Activated CD4-positive, alpha-beta T cell treated with anti-CD3 and anti-CD28 coated beads, Interleukin-2, Interleukin-6, amounts not matched to agents 100 ng/mL and 50 ng/mL, durations not matched to agents 16 hours and 8 hours (primary cell): ENCODE measurements around the gene COX7A2L.
"Not testable (repeated sequence)": the region's sequence is repeated elsewhere in the genome, so short reads cannot be mapped to it uniquely, and the experiment has no call there.

Experiments
- DNase-seq: peaks from one replicate; pipeline ENCODE4 v3.0.0-alpha.2; 2020

COX7A2L gene

DNA sequence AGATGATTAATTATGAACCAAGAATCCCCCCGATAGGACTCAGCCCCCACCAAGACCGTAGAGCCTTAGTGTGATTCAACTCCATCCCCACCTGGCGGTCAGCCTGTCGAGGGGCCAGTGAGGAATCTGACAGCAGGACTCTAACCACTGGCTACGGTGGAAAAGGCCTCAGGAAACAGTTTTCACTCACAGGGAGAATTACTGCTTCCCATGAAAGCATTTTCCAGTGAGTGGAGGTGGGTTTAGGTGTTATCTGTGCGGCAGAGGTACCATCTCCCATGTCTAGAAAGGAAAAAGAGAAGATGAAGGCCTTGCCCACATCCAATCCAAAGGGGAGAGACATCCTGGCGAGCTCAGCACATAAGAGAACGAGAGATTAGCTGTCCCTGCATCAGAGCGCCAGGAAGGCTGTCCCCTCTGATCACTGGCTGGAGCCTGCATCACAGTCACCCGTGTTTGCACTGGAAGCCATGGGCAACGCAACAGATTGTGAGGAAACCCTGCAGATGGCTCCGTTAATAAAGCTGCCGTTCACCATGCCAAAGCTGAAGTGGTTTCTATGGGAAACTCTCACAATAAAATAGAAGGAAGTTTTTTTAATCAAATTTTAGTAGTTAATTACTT lies 22.3 kb downstream of the COX7A2L start:
- no peak for DNase-seq

DNA sequence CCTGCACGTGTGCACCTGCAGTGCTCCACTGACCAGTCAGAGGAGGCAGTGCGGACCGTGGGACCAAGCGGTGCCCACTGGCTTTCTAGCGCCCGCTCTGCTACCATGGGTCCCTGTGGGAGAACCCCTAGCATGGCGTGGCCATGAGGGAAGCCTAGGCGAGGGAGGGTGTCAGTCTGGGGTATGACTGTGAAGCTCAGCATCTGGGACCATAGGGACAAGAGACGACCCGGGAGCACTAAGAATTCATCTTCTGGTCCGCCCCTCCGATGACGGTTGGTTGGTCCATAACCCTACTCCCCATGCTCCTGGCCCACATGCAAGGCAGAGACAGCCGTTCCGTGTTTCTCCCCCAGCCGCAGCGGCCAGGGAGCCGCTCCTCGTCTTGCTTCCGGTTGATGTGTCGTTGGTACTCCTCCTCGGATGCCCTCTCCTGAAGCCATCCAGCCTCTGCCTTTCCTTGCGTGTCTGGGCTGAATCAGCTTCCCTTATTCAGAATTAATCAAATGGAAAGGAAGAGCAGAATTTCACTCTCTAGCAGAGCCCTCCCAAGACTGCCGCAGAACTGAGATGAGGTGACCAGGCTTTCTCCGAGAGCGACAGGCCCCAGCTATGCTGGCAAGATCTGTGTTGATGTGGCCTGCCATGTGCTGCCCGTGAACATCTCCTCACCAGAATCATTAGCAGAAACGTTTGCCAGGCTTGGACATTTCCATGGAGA lies 23.0 kb downstream of the COX7A2L start:
- no peak for DNase-seq

DNA sequence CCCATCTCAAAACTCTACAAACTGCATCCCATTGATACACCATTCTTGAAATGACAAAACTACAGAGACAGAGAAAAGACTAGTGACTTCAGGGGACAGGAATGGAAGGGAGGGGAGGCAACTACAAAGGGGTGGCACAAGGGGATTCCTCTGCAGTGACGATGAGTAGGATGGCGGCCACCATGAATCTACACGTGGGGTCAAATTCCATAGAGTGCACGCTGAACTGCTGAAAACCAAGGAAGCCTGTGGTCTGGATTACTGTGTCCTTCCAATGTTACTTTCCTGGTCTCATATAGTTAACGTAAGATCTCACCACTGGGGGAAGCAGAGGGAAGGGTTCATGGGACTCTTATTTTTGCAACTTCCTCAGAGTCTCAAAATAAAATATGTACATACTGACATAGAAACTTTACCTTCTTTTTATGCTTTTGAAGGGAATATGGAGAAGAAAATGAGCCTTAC lies 23.6 kb downstream of the COX7A2L start:
- no peak for DNase-seq

DNA sequence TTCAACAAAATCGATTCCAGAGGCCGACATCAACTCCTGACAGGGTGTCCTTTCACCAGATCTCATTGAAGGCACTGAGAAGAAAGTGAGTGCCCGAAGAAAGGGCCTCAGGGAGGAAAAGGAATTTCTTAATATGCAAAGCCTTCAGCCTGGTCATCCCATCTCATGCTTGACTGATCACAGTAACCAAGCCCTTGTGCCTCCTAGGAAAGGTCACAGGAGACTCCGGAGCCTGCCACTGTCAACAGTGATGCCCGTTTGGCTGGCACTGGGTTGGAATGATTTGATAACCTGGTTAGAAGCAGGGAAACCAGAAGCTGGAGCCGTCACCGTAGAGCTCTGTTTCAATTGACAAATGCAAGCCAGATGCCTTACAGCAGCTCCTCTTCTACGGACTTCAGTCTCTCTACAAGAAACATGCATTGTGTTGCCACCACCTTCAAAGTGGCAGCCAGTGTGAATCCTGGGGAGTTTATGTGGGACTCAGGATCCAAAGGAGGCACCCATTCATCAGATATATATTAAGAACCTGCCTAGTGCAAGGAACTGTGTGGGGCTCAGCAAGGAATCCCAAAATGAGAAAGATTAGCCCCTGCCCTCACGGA lies 24.6 kb downstream of the COX7A2L start:
- DNase-seq = no peak

GRCh38 chr2:42335514-42336104 lies 25.4 kb downstream of the COX7A2L start:
- DNase-seq = no peak

GRCh38 chr2:42334865-42335264 lies 26.2 kb downstream of the COX7A2L start:
- DNase-seq = not testable (repeated sequence)

GRCh38 chr2:42334220-42334619 lies 26.8 kb downstream of the COX7A2L start:
- no peak for DNase-seq

DNA sequence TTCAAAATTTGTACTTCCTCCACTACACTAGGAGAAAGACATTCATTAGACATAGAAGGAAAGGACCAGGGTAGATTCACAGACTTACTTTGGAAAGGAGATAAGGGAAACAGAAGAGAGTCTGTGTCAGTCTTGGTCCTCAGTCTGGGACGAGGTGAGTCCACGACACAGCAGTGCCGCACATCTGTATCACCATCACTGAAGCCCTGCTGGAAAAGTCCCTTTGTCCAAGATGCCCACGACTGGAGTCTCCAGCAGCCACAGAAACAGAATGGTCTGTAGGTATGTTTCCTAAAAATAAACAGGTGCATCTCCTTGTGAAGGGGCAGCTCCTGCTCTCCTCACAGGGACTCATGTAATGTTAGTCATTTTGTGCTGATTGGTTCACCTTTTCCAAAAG lies 27.4 kb downstream of the COX7A2L start:
- DNase-seq = no peak

DNA sequence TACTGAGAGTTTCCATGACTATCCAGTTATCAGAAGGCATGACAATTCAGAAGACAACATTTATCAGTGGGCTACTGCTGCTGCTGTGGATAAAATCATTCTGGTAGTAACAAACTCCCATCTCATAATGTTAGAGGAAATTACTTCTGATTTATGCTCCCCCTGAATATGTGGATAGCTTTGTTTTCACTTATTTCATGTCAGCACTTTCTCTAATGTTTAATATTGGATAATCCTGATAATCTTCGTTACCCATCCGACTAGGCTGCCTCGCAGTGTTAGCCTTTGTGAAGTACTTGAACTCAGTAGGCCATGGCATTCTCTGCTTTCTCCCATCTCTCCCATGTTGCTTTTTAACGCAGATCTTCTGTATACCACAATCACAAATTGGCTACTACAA lies 28.4 kb downstream of the COX7A2L start:
- DNase-seq = no peak

DNA sequence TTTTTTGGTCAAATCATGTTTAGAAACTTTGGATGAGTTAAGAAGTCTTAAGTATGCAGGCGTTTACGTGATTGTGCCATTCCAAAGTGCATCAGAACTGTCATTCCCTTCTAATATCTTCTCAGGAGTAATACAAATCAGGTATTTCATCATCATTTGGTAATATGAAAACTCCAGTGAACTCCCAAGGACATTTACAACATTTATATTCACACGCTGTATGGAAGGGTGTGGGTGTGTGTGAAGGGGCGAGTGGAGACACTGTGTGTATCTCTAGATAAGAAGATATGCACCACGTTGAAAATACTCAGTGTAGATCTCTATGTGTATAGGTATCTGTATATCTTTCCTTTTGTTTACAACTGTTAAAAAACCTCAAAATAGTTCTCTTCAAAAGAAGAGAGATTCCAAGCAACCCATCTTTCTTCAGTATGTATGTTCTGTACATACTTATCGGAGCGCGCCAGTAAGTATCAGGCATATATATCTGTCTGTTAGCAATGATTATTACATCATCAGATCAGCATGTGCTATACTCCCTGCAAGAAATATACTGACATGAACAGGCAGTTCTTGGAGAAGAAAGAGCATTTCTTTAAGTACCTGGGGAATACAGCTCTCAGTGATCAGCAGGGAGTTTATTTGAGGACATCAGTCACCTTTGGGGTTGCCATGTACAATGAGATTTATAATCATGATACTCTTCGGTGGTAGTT lies 29.3 kb downstream of the COX7A2L start:
- no peak for DNase-seq

DNA sequence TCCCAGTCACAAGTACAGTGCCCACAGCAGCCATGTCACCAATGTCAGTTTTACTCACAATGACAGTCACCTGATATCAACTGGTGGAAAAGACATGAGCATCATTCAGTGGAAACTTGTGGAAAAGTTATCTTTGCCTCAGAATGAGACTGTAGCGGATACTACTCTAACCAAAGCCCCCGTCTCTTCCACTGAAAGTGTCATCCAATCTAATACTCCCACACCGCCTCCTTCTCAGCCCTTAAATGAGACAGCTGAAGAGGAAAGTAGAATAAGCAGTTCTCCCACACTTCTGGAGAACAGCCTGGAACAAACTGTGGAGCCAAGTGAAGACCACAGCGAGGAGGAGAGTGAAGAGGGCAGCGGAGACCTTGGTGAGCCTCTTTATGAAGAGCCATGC lies 31.3 kb downstream of the COX7A2L start:
- DNase-seq = no peak

DNA sequence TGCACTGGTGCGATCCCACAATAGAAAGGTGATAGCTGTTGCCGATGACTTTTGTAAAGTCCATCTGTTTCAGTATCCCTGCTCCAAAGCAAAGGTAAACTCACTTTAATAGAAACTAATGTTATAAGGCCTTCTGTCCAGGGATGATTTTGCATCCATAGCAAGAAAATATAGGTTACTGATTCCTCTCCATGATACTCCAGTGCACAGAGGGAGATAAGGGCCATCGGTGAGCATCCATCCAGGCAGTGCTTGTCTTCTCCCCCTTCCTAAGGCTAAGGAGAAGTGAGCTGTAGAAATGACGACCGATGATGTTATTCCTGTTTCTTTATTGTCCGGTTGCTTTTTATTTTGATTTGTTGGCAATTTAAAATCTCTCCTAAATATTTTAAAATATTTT lies 32.1 kb downstream of the COX7A2L start:
- no peak for DNase-seq

DNA sequence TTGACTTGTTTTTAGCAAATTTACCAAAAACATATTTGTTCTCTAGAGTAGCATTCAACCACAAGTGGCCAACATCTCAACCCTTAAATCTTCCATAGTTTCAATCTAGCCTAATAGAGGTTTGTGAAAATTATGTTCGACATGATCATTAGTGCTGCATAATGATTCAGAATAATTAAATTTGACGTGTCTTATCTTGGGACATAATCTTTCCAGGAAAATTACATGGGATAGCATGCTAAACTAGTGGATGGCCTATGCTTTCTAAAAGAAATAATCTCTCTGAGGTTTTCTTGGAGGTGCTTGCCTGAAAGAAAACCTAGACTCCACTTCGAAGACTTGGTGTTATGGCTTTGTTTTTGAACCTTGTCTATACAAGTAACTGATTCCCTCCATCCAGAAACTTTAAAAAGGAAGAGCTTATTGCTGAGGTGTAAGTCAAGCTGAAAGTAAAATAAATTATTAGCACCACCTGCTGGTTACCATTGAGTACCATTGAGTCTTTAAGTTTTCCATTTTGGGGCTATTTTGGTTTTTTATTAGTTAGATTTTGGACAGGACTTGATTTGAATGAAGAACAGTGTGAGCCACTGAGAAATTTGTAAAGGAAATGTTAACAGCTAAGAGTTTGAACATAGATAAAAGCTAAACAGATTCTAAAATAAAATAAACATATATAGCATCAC lies 32.7 kb downstream of the COX7A2L start:
- DNase-seq = peak; percentile 22

DNA sequence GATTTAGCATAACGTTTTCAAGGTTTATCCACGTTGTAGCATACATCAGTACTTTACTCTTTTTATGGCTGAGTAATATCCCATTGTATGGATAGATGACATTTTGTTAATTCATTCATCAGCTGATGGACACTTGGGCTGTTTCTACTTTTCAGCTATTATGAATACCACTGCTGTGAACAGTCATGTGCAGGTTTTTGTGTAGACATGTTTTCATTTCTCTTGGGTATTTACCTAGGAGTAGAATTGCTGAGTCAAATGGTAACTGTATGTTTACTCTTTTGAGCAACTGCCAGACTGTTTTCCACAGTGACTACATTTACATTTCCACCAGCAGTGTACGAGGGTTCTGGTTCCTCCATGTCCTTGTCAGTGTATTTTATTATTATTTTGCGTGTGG lies 33.9 kb downstream of the COX7A2L start:
- peak; percentile 43 for DNase-seq

DNA sequence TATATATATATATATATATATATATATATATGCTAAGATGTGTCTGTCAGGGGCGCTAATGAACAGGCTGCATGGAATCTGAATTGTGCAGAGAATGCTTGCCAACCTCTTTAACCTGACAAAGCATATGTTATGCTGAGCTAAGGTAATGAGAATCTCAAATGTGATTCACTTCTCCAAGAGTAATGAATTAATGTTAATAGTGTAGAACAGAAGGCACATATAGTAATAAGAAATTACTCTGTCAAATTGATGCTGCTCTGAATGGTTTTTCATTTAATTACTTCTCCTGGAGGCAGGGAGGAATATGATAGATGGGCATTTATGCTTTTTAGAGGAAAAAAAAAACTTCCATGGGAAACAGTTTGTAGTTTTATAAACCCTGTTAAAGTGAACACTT lies 35.4 kb downstream of the COX7A2L start:
- DNase-seq = no peak

DNA sequence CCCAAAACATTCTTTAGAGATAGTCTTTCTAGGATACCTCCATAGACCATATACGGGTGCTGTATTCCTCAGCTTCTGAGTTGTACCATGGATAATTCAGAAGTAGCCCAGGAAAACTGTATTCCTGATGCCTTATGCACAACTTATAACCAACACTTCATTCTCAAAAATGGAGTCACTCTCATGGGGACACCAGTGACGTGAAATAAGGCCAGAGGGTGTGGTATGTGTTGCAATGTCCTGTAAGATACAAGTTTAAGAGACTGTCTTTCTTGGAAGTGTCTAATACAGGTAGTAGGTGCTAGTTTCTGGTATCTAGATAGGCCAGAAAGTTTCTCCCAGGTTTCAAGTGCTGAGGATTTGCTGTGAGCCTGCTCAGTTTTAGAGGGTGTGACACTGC lies 36.1 kb downstream of the COX7A2L start:
- DNase-seq = no peak

DNA sequence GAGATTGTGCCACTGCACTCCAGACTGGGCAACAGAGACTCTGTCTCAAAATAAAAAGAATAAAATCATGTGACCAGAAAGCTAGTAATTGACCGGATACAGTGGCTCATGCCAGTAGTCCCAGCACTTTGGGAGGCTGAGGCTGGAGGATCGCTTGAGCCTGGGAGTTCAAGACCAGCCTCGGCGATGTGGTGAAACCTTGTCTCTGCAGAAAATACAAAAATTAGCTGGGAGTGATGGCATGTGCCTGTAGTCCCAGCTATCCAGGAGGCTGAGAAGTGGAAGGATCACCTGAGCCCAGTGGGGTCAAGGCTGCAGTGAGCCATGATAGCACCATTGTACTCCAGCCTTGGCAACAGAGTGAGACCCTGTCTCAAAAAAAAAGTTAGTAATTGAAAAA lies 36.8 kb downstream of the COX7A2L start:
- DNase-seq = no peak

DNA sequence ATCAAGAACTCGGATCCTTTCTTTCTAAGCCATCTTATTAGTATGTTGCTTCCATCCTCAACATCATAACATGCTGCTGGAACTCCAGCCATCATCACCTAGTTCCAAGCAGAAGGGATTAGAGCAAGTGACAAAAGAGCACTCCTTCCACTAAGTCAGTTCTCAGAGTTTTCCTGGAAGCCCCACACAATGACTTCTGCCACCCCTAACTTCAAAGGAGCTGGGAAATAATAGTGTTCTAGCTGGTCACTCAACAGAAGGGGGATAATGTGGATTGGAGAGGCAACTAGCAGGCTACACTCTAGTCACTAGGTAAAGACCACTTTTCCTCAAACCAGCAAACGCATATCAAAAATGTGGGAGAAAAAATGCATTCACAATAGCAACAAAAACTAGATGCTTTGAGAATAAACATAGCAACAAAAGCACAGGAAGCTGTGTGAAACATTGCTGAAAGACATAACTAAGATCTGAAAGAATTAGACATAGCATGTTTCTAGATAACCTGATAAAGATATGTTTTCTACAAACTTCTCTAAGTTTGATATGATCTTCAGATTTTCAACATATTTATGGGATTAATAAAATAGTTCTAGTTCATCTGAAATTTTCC lies 39.5 kb downstream of the COX7A2L start:
- no peak for DNase-seq

GRCh38 chr2:42319265-42319664 lies 41.8 kb downstream of the COX7A2L start:
- DNase-seq = no peak

DNA sequence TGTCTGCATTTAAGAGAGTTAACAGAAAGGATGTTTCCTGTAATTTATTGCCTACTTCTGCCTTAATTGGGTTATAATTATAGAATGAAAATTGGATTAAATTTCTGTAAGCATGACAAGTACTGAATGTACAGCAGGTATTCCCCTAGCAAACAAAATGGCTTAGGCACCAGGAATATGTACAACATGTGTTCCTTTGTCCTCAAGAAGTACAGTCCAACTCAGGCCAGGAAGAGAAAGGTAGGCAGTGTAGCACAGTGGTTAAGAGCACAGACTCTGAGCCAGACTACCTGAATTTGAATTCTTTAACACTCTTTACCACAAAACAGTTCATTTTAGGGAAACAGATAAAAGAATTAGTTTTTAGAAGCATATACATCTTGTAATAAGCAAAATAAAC lies 43.1 kb downstream of the COX7A2L start:
- DNase-seq = no peak

GRCh38 chr2:42317486-42317885 lies 43.5 kb downstream of the COX7A2L start:
- DNase-seq = no peak

DNA sequence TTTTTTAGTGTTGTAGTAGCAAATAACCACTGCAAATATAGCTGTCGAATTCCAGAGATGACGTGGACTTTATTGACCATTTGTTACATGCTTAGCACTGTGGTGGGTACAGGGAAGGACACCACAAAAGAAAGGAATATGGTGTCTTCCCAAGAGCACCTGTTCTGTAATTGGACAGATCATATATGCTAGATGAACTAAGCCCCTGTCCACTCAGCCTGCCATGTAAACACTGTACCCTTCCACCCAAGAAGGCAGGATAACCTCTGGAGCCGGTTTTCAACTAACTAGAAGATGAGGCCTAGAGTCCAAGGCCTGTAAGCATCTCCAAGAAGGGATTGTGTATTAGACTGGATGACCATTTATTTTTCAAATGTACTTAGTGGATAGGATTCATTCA lies 44.1 kb downstream of the COX7A2L start:
- no peak for DNase-seq
